ENCODE data around the gene REP15. TPM values are rescaled to one million over a fixed set of nuclear protein-coding genes. Genes with fewer than 3 reads are reported as not detected.

REP15 gene
- total and polyA plus RNA-seq, 2 experiments from 2014 or later = 0.57 TPM; not detected in 1

DNA sequence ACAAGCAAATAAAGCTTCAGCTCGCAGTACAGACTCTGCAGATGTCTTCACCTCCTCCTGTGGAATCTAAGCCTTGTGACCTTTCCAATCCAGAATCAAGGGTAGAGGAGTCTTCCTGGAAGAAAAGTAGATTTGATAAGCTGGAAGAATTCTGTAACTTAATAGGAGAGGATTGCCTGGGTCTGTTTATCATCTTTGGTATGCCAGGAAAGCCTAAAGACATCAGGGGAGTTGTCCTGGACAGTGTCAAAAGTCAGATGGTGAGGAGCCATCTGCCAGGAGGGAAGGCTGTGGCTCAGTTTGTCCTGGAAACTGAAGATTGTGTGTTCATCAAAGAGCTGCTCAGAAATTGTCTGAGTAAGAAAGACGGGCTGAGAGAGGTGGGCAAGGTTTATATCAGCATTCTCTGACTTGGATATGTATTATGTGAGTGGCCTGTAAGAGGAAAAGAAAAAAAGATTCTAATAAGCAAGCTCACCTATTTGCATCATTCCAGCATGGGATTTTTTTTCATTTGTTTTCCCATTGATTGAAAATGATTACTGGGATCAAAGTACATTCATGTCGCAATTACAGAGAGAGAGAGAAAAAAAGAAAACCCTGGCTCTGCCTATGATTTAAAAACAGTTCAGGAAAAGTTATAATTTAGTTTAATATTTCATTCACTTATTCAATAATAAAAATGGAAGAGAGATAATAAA lies 767 bp downstream of the REP15 start:
- Histone ChIP-seq H3K4me1 (ENCODE audit: low read depth) (no peaks in the 10 kb centered on the region), H3K27me3 (no peaks in the 10 kb centered on the region), H3K9me3 (ENCODE audit: low read depth) (no peaks in the 10 kb centered on the region), H3K27ac (peak overlapping the region; percentile 30), H3K36me3 (peaks cover 2% of the 10 kb centered on the region), H3K4me3 (no peak overlapping the region)
- TF ChIP-seq, protein P1, sequence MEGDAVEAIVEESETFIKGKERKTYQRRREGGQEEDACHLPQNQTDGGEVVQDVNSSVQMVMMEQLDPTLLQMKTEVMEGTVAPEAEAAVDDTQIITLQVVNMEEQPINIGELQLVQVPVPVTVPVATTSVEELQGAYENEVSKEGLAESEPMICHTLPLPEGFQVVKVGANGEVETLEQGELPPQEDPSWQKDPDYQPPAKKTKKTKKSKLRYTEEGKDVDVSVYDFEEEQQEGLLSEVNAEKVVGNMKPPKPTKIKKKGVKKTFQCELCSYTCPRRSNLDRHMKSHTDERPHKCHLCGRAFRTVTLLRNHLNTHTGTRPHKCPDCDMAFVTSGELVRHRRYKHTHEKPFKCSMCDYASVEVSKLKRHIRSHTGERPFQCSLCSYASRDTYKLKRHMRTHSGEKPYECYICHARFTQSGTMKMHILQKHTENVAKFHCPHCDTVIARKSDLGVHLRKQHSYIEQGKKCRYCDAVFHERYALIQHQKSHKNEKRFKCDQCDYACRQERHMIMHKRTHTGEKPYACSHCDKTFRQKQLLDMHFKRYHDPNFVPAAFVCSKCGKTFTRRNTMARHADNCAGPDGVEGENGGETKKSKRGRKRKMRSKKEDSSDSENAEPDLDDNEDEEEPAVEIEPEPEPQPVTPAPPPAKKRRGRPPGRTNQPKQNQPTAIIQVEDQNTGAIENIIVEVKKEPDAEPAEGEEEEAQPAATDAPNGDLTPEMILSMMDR (IDR thresholded peaks at IDR 0.05; ENCODE audit: low read depth, low read length) = no peak
- peak in 1 of 2 donors; percentile 15 for DNase-seq (ENCODE audit: low read depth in 1 of 2, low spot score in 1 of 2)

DNA sequence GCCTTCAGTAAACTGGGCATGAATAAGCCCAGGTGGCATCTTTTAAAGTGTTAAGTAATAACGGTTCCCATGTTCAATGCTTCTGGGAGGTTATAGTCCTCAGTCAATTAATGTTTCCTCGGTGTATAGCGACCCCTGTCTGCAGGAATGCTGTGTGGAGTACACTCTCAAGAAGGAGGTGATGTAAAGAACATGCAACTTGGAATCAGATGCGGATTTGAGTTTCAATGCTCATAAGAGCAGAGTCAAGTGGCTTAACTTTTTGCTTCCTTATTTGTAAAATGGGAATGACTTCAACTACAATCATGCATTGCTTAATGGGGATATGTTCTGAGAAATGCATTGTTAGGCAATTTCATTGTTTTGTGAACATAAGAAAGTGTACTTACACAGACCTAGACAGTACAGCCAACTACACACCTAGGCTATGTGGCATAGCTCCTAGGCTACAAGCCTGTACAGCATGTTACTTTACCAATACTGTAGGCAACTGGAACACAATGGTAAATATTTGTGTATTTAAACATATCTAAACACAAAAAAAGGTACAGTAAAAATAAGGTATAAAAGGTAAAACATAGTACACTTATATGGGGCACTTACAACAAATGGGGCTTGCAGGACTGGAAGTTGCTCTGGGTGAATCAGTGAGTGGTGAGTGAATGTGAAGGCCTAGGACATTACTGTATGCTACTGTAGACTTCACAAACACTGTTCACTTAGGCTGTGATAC lies 7.6 kb downstream of the REP15 start:
- H3K9me3 ChIP-seq (ENCODE audit: low read depth) = no peaks in the 10 kb centered on the region
- TF ChIP-seq, protein P1 (IDR thresholded peaks at IDR 0.05; ENCODE audit: low read depth, low read length) = peak; percentile 93
- H3K27ac ChIP-seq = no peak overlapping the region
- no peaks in the 10 kb centered on the region for H3K27me3 ChIP-seq
- no peaks in the 10 kb centered on the region for H3K36me3 ChIP-seq
- DNase-seq (ENCODE audit: low read depth in 1 of 2, low spot score in 1 of 2) = peak; percentile 78 to 93
- no peaks in the 10 kb centered on the region for H3K4me1 ChIP-seq (ENCODE audit: low read depth)
- H3K4me3 ChIP-seq = no peak overlapping the region

DNA sequence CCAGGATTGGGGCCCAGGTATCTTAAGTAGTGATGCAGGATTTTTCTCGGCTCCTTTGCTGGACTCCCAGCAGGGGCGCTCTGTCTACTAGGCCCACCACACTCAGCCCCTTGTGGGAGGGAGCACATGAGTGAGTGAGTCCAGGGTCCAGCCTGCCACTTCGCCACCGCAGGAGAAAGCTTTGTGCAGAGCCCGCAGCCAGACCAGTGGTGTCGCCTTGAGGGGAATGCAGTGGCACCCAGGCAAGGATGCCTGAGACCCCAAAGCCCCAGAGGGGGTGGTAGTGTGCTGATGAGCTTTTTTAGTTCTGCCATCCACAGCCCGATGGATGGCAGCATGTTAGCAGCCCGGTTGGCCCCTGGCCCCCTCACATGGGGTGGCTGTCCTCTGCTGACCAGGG lies 9.0 kb downstream of the REP15 start:
- Histone ChIP-seq H3K9me3 (ENCODE audit: low read depth) (no peaks in the 10 kb centered on the region), H3K27ac (no peak overlapping the region), H3K4me3 (no peak overlapping the region), H3K4me1 (ENCODE audit: low read depth) (no peaks in the 10 kb centered on the region), H3K36me3 (no peaks in the 10 kb centered on the region), H3K27me3 (no peaks in the 10 kb centered on the region)
- TF ChIP-seq, protein P1 (IDR thresholded peaks at IDR 0.05; ENCODE audit: low read depth, low read length) = no peak
- no peak for DNase-seq (ENCODE audit: low read depth in 1 of 2, low spot score in 1 of 2)

DNA sequence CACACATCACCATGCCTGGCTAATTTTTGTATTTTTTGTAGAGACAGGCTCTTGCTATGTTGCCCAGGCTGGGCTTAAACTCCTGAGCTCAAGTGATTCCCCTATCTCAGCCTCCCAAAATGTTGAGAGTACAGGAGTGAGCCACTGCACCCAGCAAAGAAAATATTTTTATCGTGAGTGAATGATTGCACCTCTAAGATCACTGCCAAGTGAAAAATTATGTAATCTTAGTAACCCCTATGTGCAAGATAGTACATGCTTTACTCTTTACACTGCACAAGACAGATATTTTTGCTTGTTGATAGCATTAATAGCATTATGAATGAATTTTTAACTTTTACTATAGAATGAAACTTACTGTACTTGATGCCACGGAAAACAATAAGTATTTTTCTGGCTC lies 11.0 kb downstream of the REP15 start:
- Histone ChIP-seq H3K27ac (no peak overlapping the region), H3K36me3 (no peaks in the 10 kb centered on the region), H3K4me1 (ENCODE audit: low read depth) (no peaks in the 10 kb centered on the region), H3K9me3 (ENCODE audit: low read depth) (no peaks in the 10 kb centered on the region), H3K27me3 (no peaks in the 10 kb centered on the region), H3K4me3 (no peak overlapping the region)
- TF ChIP-seq, protein P1 (IDR thresholded peaks at IDR 0.05; ENCODE audit: low read depth, low read length) = no peak
- no peak for DNase-seq (ENCODE audit: low read depth in 1 of 2, low spot score in 1 of 2)

GRCh38 chr12:27709212-27709931 lies 13.1 kb downstream of the REP15 start:
- Histone ChIP-seq H3K27ac (no peak overlapping the region), H3K27me3 (no peaks in the 10 kb centered on the region), H3K36me3 (no peaks in the 10 kb centered on the region), H3K4me3 (no peak overlapping the region), H3K9me3 (ENCODE audit: low read depth) (no peaks in the 10 kb centered on the region), H3K4me1 (ENCODE audit: low read depth) (no peaks in the 10 kb centered on the region)
- DNase-seq (ENCODE audit: low read depth in 1 of 2, low spot score in 1 of 2) = no peak
- TF ChIP-seq, protein P1 (IDR thresholded peaks at IDR 0.05; ENCODE audit: low read depth, low read length) = no peak

Data from cardiac muscle cell (in vitro differentiated cells and primary cell).